Colonic mucosa (tissue), 4 donors: Measurements from ENCODE around the gene PGP. TPM values are rescaled to one million over a fixed set of nuclear protein-coding genes. Genes with fewer than 3 reads are reported as not detected.
A peak's percentile ranks its signal among the peaks of the same experiment; 100 is the strongest.
"Not testable (repeated sequence)": the region's sequence is repeated elsewhere in the genome, so short reads cannot be mapped to it uniquely, and the experiment has no call there.

Experiments used
- DNase-seq: peaks from one replicate; pipeline ENCODE4 v3.0.0-alpha.2; 2020
- H3K27ac ChIP-seq: fragments of 200-600 bp; one replicate; pipeline ENCODE4 v1.8.0; 2021
- H3K27me3 ChIP-seq: fragments of 200-600 bp; one replicate; pipeline ENCODE4 v1.8.0; 2021
- H3K36me3 ChIP-seq: fragments of 200-600 bp; one replicate; pipeline ENCODE4 v1.8.0; 2021
- H3K4me1 ChIP-seq: fragments of 200-600 bp; one replicate; pipeline ENCODE4 v1.8.0; 2021; ENCODE audit warnings: mild to moderate bottlenecking
- H3K4me3 ChIP-seq: fragments of 200-600 bp; one replicate; pipeline ENCODE4 v1.8.0; 2021
- H3K9ac ChIP-seq, 2 donors: one replicate each; pipeline ENCODE4 v1.7.0; 2013; ENCODE audit warnings: control low read depth in 2 of 2, low read depth in 2 of 2, low read length in 2 of 2
- H3K9me3 ChIP-seq: fragments of 200-600 bp; one replicate; pipeline ENCODE4 v1.8.0; 2021
- intact Hi-C: fragments of 100-400 bp; cut with DNase I; formaldehyde crosslinking; loops from one replicate; pipeline ENCODE4 v1.14.1; 2022
- total RNA-seq, 2 donors: library from RNA; stranded (reverse); fragmentation: NEBNext Ultra II Directional in 1 of 2; extraction: Animal tissue kit (Norgen Biotek cat#: 25700) in 1 of 2; gene quantifications; one replicate each; pipeline ENCODE4 v1.2.1, GENCODE V29; 2021
- TF ChIP-seq, protein P1 (sequence below): fragments of 200-600 bp; IDR thresholded peaks from one replicate; pipeline ENCODE4 v1.8.0; 2022; ENCODE audit warnings: antibody characterized with exemption, mild to moderate bottlenecking
- donor health status: healthy.
- donor health status: DM: no; HTN: no; CAD: no.
- donor health status: DM: no; HTN: no; CAD: no.

Gene PGP
- total RNA-seq, 2 donors from 2014 or later = 17.1 to 37.3 TPM

DNA sequence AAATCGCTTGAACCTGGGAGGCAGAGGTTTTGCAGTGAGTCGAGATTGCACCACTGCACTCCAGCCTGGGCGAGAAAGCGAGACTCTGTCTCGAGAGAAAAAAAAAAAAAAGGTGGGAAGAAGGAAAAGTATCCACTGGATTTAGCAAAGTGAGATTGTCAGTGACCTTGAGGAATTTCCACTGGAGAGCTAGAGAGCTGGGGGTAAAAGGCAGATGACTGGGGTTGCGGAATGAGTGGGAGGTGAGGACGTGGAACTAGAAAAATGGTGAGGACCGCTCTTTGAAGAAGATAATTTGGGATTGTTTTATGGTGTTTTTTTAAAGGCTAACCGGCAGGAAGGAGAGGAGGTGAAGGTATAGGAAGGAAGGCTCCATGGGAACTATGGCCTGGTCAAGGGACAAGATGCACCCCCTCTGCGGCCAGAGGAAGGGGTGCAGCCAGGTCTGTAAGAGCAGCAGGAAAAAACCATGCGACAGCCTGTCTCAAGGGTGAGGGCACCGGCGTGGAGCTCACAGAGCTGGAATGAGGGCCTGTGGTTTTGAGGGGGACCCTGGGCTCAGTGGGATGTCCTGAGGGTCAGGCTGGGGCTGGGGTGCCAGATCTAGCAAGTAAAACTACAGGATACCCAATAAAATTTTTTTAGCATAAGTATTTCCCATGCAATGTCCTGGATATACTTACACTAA lies 10.1 kb downstream of the PGP start:
- DNase-seq = no peak
- intact Hi-C loops = loop anchor here (10.0 kb wide), 1 partner anchor 310 kb away; the partner anchor contains the start of gene ATP6V0C
- peak overlapping the region; percentile 16 to 82 for H3K9ac ChIP-seq

DNA sequence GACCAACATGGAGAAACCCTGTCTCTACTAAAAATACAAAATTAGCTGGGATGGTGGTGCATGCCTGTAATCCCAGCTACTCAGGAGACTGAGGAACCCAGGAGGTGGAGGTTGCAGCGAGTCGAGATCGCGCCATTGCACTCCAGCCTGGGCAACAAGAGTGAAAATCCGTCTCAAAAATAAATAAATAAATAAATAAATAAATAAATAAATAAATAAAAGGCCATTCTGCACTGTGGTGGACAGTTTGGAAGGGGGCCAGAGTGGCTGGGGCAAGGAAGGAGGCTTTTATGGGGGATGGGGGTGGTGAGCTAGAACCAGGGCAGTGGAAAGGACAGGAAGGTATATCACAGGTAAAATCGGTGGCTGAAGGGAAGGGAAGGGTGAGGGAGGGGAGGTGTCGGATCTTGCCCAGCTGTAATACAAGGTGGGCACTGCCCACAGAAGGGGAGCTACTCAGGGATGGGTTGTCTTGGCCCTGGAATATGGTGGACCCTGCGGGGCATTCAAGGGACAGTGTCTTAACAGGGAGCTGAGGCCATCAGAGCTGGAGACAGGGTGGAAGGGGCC lies 11.4 kb downstream of the PGP start:
- intact Hi-C loops = loop anchor here (10.0 kb wide), 1 partner anchor 312 kb away; the partner anchor contains the start of gene ATP6V0C
- H3K9me3 ChIP-seq, H3K36me3 ChIP-seq, H3K4me3 ChIP-seq, DNase-seq, H3K27ac ChIP-seq, H3K9ac ChIP-seq, H3K27me3 ChIP-seq: not testable (repeated sequence)
- peaks cover 12% of the 10 kb centered on the region for H3K4me1 ChIP-seq

More for the DNA sequence above, 10.1 kb downstream of the PGP start:
- Histone ChIP-seq H3K4me3 (peak overlapping the region; percentile 58), H3K4me1 (peaks cover 12% of the 10 kb centered on the region), H3K36me3 (peaks cover 8% of the 10 kb centered on the region), H3K27ac (peak overlapping the region; percentile 92), H3K9me3 (no peaks in the 10 kb centered on the region), H3K27me3 (no peaks in the 10 kb centered on the region)
- TF ChIP-seq, protein P1, sequence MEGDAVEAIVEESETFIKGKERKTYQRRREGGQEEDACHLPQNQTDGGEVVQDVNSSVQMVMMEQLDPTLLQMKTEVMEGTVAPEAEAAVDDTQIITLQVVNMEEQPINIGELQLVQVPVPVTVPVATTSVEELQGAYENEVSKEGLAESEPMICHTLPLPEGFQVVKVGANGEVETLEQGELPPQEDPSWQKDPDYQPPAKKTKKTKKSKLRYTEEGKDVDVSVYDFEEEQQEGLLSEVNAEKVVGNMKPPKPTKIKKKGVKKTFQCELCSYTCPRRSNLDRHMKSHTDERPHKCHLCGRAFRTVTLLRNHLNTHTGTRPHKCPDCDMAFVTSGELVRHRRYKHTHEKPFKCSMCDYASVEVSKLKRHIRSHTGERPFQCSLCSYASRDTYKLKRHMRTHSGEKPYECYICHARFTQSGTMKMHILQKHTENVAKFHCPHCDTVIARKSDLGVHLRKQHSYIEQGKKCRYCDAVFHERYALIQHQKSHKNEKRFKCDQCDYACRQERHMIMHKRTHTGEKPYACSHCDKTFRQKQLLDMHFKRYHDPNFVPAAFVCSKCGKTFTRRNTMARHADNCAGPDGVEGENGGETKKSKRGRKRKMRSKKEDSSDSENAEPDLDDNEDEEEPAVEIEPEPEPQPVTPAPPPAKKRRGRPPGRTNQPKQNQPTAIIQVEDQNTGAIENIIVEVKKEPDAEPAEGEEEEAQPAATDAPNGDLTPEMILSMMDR = no peak

DNA sequence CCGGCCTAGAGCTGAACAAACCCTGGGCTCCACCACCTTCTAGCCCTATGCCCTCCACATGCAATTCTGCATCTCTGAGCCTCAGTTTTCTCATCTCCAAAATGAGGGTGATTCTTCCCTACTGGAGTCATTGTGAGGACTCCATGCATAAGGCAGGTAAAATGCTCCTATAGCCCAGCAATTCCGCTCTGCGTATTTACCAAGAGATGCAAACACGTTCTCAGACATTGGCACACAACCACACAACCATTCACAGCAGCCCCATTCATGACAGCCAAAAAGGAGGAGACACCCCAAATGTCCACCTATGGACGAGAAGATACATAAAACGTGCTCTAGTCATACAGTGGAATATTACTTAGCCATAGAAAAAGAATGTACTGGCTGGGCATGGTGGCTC lies 14.3 kb downstream of the PGP start:
- H3K27me3 ChIP-seq = peaks cover 19% of the 10 kb centered on the region
- H3K4me3 ChIP-seq = no peak overlapping the region
- no peak overlapping the region for H3K9ac ChIP-seq
- H3K4me1 ChIP-seq = no peaks in the 10 kb centered on the region
- no peaks in the 10 kb centered on the region for H3K36me3 ChIP-seq
- no peak for DNase-seq
- TF ChIP-seq, protein P1 = no peak
- H3K27ac ChIP-seq = no peak overlapping the region
- intact Hi-C loops = loop anchor here (10.0 kb wide), 1 partner anchor 314 kb away; the partner anchor contains the start of gene ATP6V0C
- no peaks in the 10 kb centered on the region for H3K9me3 ChIP-seq

DNA sequence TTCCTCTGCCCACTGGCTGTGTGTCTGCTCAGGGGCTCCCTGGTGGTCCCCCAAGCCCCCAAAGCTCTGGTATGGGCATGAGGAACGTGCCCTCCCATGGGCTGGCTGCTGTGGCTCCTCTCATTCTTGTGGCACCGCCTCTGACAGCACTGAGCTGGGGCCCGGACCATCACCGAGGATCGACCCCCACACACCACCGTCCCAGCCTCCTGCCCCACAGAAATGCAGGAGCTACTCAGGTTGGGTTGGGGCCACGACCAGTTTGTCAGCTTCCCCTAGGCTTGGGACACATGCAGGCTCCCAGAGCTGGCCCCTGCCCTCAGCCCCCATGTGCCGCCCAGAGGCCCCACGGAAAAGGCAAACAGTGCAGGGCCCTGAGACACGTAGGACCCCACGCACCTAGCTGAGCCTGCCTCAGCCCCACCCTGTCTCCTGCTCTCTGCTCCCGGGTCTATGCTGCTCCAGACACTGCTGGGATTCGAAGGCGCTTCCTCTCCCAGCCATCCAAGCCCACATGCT lies 15.0 kb downstream of the PGP start:
- Histone ChIP-seq H3K4me1 (no peaks in the 10 kb centered on the region), H3K9ac (no peak overlapping the region), H3K27ac (no peak overlapping the region), H3K27me3 (peaks cover 25% of the 10 kb centered on the region), H3K4me3 (no peak overlapping the region), H3K36me3 (no peaks in the 10 kb centered on the region), H3K9me3 (no peaks in the 10 kb centered on the region)
- intact Hi-C loops = loop anchor here (10.0 kb wide), 1 partner anchor 315 kb away; the partner anchor contains the start of gene ATP6V0C
- TF ChIP-seq, protein P1 = no peak
- no peak for DNase-seq

DNA sequence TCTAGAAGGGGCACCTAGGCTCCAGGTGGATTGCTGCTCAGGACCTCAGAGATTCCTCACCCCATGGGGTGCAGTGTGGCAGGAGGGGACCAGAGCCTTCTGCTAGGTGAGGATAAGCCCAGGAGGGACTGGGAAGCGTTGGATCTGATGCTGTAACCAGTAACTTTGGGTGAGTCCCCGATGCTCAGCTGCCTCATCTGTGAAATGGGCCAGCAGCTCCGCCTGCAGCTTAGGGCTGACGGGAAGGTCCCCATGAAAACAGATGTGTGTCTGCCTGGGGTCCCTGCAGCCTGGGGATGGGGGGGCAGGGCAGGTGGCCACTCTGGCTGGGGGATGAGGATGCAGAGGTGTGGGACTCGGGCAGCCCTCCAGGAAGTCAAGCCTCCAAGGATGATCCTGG lies 15.5 kb downstream of the PGP start:
- Histone ChIP-seq H3K27ac (no peak overlapping the region), H3K4me3 (no peak overlapping the region), H3K36me3 (no peaks in the 10 kb centered on the region), H3K9ac (no peak overlapping the region), H3K27me3 (peaks cover 31% of the 10 kb centered on the region), H3K9me3 (no peaks in the 10 kb centered on the region), H3K4me1 (no peaks in the 10 kb centered on the region)
- TF ChIP-seq, protein P1 = no peak
- no peak for DNase-seq
- intact Hi-C loops = no loop called here

DNA sequence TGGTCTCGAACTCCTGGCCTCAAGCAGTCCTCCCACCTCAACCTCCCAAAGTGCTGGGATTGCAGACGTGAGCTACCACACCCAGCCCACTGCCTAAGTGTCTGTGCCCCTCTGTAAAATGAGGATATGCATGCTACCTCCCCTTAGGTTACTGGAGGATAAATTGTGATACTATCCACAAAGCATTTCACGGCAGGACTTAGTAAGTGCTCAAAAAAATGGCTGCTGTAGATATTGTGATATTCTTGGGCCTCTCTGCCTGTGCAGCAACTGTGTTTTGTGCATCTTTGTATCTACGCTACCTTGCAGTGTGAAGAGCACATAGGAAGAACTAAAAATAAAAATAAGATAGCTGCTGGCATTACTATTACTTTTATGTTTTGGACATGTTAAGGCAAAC lies 16.4 kb downstream of the PGP start:
- H3K27ac ChIP-seq = no peak overlapping the region
- peaks cover 34% of the 10 kb centered on the region for H3K27me3 ChIP-seq
- intact Hi-C loops = no loop called here
- H3K36me3 ChIP-seq = no peaks in the 10 kb centered on the region
- no peaks in the 10 kb centered on the region for H3K4me1 ChIP-seq
- H3K4me3 ChIP-seq = no peak overlapping the region
- TF ChIP-seq, protein P1 = no peak
- no peaks in the 10 kb centered on the region for H3K9me3 ChIP-seq
- H3K9ac ChIP-seq = no peak overlapping the region
- no peak for DNase-seq
